Islet of Langerhans (tissue), 1 donor: ENCODE results near the gene KMT2C.

Experiments used
- FAIRE-seq: peaks from one replicate; lab custom pipeline; 2011; peaks lifted over from hg19 to GRCh38; lab: Jason Lieb, UNC

The KMT2C gene

DNA sequence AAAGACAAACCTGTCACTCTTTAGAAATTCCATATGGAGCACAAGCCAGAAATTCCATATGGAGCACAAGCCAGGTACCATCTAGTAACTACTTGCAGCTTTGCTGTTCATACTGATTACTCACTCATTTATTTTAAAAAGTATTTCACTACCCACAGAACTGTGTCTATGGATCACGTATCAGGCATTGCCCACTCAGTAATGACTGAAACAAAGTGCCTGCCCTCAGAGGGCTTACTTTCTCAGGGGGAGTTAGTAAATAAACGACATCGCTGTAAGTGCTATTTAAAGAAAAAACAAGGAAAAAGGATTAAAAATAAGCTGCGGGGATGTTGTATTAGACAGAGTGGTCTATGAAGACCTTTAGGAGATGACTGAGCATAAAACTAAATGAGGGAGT lies 239.4 kb downstream of the KMT2C start:
- FAIRE-seq, result no peak

DNA sequence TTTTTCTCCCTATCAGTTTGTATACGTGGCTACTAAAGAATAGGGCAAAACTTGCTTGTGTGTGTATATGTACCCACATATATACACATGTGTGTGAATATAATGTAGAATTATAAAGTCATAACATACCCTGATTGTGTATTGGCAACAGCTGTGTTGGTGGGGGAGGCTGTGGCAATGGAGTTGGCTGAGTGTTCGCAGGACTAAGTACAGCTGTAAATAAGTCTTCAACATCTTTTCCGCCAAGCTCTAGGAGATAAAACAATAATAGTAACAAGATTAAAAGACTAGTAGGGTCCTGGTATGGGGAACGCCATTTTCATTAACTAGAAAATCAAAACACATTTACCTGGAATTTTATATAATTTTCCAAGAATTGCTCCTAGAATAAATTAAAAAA lies 241.9 kb downstream of the KMT2C start:
- no peak for FAIRE-seq

DNA sequence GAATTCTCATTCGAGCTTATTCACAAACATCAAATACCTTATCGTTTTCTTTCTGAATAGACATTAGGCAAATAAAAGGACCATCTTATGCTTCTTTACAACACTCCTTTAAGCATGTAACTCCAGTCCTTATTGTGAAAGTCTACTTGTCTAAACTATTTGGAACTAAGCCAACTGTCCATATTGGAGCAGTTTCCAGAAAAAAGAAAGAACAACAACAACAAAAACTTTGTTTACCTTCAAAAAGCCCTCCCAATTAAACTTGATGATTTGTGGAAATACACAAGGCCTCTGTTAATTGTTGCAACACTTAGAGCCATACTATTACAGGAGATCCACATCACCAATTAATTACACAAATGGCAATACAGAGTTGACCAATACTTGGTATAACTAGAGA lies 246.7 kb downstream of the KMT2C start:
- FAIRE-seq, result no peak

DNA sequence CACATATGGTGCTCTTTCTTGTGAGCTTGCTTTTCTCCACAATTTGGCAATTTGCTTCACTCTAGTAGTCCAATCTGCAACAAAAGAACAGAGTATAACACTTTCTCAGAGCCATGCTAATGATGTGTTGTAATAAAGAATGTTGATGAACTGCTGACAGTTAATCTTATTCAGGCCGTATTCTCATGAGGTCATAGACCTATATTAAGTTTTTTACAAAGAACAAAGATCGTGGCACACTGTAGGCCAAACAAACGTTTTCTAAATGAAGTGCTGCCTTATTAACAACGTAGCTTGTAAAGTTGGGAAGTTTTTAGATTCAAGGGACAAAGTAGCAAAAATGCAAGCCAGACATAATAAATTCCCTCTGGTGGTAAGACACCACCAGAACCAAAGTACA lies 250.2 kb downstream of the KMT2C start:
- peak; percentile 27 for FAIRE-seq

DNA sequence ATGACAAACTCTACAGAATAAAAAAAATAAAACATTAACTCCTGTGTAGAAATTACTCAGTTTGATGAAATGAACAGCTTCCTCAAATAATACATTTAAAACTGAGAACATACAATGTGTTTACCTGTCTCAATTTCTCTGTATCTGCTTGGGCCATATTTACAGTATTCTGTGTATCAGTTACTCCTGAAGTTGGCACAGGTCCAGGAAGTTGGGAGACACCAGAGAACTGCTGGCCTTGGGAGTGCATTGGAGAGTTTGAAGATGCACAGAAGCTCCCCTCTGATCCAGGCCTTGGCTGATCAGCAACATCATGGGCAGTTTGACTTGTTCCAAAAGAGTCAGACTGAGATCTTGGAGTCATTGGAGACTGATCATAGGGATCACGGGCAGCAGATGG lies 255.2 kb downstream of the KMT2C start:
- no peak for FAIRE-seq

DNA sequence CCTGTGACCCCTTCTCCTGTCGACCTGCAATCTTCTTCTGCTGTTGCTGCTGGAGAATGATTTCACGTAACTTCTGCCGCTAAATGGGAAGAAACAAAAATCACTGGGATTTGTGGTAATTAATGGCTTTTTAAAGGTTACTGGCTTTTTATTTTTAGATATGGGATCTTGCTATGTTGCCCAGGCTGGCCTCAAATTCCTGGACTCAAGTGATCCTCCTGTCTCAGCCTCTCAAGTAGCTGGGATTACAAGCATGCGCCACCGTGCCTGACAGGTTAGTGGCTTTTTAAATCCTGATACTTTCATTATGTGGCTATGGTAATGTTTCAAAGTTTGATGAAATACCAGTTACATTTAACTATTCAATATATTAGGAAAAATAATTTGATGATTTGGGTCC lies 255.8 kb downstream of the KMT2C start:
- FAIRE-seq, result no peak

DNA sequence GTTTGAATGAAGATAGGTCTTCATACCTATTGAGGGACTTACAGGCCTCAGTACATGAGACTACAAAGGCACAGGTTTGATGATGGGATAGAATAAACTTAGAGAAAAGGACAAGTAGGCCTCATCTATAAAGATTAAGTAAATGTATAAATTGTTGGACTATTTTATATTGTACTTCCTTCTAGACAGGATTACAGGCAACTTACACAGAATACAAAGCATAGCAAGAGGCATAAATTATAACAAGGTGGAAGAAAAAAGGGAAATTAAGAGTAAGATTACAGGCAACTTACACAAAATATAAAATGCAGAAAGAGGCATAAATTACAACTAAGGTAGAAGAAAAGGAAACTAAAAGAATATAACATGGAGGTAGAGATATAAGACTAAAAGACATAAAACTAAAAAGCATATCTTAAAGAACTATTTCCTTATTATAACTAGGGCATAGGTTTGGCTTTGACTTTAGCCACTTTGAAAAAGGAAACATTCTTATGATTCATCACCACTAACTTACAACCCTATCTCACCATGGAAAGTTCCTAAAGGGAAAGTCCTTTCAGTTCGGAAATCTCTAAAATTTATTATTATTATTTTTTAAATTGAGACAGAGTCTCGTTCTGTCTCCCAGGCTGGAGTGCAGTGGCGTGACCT lies 257.3 kb downstream of the KMT2C start:
- FAIRE-seq, result no peak

DNA sequence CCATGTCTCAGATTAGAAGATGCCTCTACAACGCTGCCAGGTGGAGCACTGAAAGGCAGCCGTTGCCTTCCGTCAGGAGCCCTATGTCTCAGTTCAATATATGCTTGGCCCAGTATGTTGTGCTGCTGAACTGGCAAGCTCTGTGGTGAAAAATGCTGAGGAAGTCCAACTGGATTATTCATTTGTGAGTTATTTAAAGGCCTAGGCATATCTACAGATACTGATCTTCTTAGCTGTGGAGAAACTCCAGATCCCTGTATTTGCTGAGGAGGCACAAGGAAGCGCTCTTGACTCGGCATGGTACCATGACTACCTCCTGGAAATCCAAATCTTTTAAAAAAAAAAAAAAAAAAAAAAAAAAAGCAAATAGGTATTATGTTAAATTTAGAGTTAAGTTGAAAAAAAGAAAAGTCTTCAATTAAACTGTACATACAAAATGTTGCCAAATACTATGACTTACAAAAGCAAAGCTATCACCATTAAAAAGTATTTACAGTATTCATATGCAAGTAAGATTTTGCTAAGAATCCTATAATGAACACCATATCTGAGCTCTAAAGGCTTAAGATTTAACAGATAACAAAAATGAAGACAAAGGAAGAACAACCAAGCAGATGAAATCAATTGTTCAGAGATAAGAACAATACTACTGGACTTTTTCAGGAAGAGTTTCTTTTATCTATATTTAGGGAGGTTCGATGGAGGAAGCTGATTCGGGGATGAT lies 258.0 kb downstream of the KMT2C start:
- FAIRE-seq, result no peak

DNA sequence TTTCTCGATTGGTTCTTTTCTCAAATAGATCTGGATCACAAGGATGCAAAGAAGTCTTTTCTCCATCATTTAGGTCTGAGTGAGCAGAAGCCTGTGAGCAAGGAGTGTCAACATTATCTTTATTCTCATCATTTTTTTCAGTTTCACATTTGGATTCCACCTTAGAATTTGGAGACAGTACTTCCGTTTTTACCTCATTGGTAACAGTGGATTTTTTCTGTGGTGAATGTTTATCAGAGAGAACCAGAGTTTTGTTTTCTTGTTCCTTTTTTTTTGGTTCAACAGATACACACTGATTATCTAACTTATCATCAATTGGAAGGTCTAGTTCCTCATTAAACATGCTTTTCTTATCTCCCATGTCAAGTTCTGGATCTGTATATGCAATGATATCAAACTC lies 259.0 kb downstream of the KMT2C start:
- no peak for FAIRE-seq

DNA sequence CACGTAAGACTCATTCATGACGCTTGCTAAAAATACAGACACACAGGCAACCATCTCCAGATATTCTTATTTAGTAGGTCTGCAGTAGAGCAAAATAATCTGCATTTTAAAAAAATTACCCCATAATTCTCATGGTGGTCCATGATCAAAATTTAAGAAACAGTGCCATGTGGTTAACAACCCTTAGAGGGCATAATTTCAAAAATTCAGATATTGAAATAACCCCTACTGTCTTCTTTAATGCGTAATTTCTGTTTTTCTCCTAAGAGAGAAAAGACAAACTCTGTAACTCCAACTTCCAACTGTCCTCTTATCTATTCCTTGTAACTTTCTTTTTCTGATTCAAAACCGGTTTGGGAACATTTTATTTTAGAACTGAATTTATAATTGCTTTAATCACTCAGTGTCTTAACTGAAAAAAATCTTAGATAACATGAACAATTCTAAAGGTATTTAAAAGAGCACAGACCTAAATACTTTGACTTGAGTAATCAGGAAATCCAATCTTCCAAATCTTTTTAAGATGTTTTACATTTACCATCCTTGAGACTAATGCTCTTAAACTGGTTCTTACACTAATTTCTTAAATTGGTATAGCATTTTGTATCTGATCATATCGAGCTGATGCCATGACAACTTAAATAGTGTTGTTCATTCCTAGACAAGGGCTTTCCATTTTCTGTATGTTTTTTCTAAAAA lies 262.3 kb downstream of the KMT2C start:
- peak; percentile 79 for FAIRE-seq

DNA sequence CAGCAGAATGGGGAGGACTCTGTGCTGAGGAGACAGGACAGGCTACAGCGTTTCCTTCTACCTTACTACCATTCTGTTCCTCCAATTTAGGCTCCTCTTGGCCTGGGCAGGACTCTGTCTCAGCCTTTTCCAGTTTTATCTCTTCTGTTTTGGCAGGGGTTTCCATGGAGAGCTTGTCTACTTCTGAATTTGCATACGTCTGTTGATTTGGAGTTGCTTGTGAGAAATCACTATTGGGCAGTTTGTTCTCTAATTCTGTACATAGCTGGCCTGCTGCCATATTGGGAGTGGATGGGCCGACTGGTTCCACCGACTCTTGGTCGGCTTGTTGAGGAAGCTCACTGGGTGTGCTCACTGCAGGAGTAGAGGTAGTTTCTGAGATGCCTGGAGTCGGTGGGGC lies 273.5 kb downstream of the KMT2C start:
- no peak for FAIRE-seq

DNA sequence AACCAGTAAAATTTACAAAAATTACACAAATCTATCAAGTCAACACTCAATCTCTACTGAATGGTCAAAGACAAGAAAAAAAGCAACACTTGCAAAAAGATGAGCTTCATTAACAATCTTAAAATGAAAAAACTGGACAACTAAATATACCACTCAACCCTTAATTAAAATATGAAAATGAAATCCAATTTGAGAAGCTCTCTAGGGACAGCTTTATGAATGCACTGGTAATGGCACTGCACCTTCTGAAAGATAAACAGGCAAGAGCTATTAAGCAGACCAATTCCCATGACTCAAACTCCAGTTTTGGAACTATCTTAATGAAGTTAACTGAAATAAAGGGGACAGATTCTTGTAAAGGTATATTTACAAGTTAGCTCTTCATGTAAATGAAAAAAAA lies 274.6 kb downstream of the KMT2C start:
- FAIRE-seq, result peak; percentile 45

DNA sequence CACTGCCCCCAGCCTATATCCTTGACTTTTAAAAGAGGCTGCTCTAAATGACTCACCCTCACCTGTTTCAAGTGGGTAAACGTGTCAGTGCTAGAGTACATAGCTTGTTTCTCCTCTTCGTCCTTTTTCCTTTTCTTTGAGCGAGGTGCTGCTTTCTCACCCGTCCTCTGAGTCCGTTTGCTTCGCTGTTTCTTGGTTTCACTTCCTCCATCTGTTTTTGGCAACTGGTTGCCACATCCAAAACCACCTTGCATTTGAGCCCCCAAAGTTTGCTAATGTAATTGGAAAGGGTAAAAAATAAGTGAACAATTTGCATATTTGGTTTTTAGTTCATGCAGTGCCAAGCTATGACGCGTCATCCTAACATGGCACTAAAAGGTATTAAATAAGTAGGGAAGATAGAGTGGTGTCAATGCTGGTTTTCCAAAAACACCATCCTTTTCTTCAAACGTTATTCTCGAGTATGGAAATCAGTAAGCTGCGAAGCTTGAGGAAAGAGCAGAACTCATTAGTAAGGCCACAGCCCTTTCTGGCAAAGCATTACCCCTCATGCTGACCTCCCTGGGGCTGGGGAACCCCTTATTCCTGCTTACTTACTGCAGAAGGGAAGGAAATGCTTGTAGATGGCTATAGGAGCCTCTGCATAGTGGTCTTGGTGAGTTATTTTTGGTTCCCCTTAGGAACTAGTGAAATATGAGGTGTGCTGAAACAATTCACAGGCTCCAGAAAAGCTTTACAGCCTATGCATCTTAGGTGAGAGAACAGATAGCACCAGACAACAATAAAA lies 276.8 kb downstream of the KMT2C start:
- FAIRE-seq, result no peak

DNA sequence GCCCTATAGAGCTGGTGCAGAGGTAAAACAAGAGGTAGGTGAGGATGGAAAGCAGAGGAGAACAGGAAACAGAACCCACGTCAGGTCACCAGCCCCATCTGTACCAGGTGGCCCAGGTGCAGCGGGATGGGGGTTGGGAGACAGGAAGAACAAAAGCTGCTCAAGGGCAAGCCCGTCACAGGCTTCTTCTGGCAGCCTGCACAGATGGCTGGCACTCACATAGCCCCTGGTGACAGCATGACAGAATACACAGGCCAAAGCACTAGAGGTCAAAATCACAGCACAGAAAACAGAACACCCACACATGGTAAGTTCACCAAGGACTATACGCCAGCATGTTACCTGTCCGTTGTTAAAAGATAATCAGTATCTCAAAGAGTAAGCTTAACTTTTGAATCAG lies 283.5 kb downstream of the KMT2C start:
- FAIRE-seq, result no peak

DNA sequence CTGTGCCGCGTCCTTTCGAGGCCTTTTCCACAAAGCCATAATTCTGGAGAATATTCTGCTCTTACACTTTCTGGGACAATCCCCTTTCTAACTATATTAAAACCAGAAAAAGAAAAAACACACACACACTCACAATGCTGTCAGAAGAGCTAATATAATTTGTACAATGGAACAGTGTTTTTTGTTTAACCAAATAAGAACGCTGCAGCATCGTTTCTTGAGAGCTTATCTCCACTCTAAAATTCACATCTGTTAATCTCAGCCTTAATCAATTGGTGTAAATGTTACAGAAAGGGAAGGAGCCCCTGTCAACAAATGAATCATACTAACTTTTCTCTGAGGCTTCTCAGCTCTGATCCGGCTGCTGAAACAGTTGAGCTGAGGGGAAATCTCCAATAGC lies 286.4 kb downstream of the KMT2C start:
- no peak for FAIRE-seq

DNA sequence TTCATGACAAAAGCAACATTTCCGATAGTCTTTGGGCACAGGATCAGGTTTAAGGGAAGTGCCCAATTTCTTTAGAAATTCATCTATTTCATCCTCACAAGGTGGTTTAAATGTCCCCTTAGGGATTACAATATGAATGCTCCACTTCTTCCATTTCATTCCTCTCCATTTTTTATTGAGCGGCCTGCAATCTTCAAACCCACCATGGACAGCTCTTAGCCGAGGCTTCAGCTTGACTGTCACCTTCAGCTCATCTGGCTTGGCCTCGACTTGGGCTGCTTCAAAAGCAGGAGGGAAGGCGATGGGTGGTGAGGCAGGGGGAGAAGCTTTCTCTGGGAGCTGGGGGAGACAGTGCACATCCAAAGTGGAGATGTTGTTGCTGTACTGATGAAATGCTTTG lies 287.1 kb downstream of the KMT2C start:
- no peak for FAIRE-seq

DNA sequence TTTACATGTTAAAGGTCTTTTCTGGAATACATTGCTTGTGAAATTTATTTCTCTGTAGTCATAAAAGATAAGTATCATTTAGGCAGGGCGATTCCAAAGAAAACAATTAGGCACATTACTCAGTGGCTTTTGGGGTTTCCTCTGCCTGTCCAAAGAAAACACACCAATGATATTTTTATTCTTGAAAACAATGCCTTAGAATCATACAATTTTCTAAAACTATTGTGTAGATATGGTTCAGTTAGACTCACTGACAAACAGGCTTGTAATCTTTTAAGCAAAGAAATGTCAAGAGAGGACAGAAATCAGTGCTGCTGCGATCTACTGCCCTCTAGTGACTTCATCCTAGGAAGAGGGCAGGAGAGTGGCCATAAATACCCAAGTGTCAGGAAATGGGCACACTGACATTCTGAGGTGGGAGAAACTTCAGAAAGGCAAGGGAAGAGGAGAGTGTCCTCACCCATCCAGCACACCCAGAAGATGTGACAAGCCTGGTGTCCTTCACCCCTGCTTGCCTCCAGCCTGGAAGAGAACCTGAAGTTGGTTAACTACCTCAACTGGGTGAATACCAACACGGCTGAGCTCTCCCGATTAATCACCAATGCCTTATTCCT lies 289.8 kb downstream of the KMT2C start:
- FAIRE-seq, result no peak

DNA sequence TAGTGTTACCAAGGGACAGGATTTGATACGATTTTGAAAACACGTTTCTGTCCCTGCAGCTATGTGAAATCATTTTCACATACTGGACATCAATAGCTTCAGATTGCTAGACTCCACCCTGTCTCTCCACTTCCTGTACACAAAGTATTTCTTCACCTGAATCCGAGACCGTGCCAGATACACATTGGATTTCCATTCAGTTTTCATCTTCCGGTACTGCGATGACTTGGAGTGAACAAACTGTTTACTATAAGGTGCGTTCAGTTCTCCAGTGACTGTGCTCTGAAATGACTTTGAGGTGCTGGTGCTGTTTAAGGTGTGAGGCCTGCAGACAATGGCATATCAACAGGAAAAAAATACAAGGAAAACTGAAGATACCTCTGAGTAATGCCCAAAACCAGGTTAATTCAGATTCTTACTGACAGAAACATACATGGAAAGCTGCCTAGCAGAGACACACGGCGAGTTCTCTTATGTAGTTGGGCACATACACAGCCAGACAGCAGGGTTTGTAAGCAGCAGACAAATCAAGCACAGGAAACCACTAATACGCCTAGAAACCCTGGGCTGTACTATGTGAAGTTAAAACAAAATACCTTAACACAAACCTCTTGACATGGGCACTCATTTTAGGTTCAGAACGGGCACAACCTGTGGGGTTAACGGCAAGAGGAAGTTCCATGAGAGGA lies 291.1 kb downstream of the KMT2C start:
- no peak for FAIRE-seq

DNA sequence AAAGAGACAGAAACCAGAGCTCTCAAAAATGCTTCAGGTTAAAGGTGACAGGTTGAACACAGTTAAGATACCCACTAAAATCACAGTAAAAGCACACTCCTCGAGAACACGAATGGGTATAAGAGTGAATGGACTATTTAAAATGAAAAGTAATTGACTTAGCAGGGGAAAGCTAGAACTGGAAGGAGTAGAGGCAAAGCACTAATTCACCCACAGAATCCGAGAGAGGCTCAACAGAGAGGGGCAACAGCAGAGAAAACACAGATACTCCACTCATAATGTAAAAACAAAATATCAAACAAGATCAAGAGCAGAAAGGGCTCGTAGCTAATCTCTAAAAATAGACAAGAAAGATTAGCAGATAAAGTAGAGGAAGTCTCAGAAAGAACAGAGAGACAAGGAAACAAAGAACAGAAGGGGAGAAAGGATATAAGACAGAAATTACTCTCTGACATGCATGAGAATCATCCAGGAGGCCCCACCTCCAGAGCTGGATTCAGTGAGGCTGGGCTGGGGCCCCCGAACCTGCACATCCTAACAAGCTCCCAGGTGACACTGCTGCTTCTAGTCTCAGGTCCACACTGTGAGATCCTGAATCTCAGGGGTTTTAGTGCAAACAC lies 292.7 kb downstream of the KMT2C start:
- no peak for FAIRE-seq

DNA sequence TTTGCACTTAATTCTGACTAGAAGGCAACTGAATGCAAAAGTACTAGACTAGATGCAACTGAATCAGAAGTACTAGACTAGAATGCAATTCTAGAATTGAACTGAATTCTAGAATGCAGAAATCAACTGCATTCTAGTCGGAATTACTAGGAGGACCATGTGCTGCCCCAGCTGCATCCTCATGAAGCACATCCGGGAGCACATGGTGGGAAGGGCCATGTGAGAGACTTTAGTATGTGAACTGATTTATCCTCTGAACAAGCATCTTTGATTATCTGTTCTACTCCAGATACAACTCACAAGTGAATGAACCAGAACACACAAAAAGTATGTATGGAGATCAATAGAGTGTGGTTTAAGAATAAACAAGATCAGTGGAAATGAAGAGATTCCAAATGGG lies 295.2 kb downstream of the KMT2C start:
- no peak for FAIRE-seq

DNA sequence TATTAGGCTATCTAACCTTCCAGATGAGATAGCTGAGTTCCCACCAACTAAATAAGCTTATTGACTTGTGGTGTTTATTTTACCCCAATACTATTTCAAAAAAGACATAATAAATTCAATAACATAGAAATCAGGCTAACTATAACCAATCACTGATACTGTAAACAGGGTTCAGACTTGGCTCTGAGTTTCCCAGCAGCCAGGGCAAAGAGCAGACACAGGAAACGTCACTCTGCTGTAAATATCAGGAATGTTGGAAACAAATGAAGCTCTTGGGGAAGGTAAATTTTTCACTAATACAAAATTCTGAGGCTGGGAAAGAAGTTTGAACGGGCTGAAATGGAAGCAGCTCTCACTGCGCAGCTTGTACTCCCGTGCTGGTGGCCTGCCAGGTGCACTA lies 295.7 kb downstream of the KMT2C start:
- FAIRE-seq, result no peak
